GM18873 (cell line): ENCODE data around the gene RNF181.
A peak's percentile ranks its signal among the peaks of the same experiment; 100 is the strongest.
"Not testable (repeated sequence)": the region's sequence is repeated elsewhere in the genome, so short reads cannot be mapped to it uniquely, and the experiment has no call there.

Experiments used
- ATAC-seq: cut with Tn5 transposase; IDR thresholded peaks from one replicate; pipeline ENCODE4 v1.9.1; 2021; ENCODE audit warnings: mild to moderate bottlenecking, moderate library complexity, moderate number of reproducible peaks; ENCODE audit not compliant: unreplicated experiment, low FRiP score

Gene RNF181

DNA sequence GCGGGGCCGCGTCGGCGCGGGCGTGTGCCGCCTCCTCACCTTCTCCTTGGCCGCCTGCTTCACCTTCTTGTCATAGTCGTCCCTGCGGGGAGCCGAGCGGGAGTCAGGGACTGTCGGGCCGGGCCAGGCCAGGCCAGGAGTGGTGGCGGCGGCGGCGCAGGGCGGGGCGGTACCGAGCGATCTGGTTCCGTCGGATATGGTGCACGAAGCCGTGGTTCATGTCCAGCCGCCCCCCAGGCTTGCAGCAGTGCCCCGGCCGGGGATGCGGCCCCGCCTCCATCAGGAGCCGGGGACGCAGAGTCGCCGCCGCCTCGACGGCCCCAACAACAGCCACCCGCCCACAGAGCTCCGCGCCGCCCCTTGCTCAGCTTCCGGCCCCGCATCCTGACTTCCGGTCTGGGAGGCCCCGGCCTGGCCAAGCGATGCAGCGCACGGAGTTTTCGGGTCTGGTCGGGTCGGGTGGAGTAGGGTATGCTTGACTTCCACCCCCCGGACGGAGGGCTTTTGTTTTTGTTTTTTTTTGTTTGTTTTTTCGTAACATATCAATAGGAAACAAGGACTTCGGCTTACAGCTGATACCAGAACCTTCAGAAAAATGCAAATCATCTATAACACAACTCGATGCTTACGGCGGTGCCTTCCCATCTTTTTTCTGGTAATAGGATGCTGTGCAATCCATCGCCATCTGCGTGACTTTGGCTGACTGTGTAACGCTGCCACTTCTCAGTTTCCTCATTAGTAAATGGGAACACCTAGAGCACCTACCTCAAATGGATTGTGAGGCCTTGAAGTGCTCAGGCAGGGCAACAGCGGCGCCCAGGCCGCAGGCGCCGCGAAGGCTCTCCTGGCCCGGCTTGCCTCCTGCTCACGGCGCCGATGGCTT is 16.4 kb downstream of the RNF181 start, which contains the start of gene C2orf68:
Gene C2orf68 (minus strand): TSS at position 362 of the 883 bp plus-strand sequence. CDS start 82 bp downstream, at position 280.
- peak; percentile 68 for ATAC-seq

DNA sequence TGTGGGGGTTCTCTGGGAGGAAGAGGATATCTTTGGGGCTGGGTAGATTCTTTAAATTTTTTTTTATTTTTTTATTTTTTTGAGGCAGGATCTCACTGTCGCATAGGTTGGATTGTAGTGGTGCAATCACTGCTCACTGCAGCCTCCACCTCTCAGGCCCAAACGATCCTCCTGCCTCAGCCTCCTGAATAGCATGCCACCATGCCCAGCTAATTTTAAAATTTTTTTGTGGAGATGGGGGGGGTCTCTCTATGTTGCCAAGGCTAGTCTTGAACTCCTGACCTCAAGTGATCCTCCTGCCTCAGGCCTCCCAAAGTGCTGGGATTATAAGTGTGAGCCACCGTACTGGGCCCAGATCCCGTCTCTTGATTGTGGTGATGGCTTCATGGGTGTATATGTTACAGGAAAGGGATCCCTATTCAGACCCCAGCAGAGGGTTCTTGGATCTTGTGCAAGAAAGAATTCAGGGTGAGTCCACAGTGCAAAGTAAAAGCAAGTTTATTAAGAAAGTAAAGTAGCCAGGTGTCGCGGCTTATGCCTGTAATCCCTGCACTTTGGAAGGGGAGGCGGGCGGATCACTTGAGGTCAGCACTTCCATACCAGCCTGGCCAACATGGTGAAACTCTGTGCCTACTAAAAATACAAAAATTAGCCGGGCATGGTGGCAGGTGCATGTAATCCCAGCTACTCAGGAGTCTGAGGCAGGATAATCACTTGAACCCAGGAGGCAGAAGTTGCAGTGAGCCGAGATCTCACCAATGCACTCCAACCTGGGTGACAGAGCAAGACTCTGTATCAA is 18.4 kb downstream of the RNF181 start:
- ATAC-seq: no peak

DNA sequence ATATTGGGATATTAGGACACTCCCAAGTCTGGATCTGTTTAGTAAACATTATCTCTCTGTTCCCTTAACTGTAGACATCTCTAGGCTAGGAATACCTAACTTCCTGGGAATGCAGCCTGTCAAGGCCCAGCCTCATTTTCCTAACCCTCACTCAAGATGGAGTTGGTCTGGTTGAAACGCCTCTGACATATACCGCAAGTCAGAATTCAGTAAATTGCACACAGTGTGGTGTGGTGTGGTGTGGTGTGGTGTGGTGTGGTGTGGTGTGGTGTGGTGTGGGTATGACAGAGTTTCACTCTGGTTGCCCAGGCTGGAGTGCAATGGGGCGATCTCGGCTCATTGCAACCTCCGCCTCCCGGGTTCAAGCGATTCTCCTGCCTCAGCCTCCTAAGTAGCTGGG is 19.2 kb downstream of the RNF181 start:
- not testable (repeated sequence) for ATAC-seq

DNA sequence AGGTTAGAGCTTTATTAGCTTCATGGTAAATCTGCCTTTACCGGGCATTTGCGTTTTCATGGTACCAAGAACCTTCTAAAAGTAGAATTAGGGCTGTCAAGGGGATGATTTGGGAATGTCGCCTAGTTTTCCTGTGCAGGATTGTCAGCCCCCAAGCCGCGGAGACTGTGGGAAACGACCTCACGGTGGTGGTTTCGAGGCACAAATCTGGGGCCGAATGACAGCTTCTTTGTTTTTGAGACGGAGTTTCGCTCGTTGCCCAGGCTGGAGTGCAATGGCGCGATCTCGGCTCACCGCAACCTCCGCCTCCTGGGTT is 19.8 kb downstream of the RNF181 start:
- no peak for ATAC-seq

DNA sequence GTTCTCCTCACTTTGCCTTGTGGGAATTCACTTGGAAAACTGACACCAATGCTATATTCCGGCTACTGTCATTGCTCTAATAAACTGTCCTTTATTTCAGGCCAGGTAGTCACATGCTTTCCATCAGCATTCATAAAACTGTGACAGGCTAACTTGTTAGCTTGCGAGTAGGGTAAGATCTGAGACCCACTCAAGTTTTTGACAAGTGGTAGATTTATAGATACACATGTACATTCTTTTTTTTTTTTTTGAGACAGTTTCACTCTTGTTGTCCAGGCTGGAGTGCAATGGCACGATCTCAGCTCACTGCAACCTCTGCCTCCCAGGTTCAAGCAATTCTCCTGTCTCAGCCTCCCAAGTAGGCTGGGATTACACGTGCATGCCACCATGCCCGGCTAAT is 22.2 kb downstream of the RNF181 start:
- not testable (repeated sequence) for ATAC-seq

DNA sequence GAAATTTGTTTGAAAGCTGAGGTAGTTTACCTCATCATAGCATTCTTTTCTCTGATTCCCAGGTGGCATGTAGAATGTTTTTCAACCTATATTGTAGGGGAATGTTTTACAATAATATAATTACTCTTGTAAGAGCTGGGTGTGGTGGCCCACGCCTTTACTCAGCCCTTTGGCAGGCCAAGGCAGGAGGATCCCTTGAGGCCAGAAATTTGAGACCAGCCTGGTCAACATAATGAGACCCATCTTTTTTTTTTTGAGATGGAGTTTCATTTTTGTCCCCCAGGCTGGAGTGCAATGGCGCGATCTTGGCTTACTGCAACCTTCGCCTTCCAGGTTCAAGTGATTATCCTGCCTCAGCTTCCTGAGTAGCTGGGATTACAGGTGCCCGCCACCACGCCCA is 24.1 kb downstream of the RNF181 start:
- no peak for ATAC-seq

DNA sequence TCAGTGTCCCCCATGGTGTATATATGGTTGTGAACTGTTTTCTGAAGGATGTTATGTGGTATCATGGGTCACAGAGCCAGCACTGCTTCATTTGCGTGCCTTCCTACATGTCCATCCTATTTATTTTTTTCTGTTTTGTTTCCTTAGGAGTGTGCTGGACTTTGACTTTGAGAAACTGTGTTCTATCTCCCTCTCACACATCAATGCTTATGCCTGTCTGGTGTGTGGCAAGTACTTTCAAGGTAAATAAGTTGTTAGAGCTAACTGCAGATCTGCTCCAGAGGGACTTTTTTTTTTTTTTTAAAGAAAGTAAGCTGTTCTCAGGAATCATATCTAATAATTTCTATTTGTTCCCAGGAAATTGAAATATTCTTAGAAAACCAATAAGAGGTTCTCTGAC is 25.8 kb downstream of the RNF181 start:
- ATAC-seq: no peak

DNA sequence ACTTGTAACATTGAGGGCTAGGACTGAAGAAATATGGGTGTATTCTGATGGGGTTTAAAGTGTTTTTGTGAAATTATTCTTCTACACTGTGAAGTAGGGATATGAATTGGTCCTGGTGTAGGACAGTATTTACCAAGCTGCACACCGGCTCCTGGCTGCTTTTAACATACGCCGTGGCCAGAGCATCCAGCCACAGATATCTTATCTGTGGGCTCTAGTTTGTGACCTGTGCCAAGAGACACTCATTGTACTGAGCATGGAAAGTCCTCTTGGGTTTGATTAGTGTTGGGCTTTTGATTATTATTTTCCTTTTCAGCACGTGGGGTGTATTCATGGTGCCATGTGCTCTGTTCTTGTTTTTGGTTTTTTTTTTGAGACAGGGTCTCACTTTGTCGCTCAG is 28.4 kb downstream of the RNF181 start:
- no peak for ATAC-seq

DNA sequence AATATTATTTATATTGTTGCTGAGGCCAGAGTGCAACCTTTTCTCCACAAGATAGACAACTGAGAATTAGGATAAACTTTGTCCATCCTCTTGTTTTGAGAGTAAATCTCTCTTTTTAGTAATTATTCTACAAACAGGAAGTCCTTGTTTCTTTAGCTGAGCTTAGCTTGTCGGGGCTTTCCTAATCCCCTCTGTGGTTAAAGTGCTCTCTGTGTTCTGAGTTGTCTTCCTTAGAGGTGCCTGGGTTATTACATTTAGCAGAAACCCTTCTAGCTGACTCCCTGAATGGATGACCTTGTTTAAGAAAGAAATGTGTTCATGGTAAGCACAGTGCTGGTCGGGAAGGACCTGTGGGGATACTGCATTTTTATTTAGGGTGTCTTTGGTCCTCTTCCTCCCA is 33.1 kb downstream of the RNF181 start:
- ATAC-seq: no peak

DNA sequence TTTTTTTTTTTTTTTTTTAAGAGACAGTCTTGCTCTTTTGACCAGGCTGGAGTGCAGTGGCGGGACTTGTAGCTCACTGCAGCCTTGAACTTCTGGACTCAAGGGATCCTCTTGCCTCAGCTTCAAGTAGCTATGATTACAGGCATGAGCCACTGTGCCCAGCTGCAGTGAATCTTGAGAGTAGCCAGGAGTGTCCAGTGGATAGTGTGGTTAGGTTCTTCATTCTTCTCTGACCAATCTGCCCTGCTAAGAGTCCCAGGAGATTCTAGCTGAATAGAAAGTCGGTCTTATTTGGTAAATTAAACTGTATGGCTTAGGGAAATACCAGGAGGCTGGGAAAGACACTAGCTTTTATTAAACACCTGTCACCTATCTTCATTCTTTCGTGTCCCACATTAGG is 35.8 kb downstream of the RNF181 start:
- ATAC-seq: no peak

DNA sequence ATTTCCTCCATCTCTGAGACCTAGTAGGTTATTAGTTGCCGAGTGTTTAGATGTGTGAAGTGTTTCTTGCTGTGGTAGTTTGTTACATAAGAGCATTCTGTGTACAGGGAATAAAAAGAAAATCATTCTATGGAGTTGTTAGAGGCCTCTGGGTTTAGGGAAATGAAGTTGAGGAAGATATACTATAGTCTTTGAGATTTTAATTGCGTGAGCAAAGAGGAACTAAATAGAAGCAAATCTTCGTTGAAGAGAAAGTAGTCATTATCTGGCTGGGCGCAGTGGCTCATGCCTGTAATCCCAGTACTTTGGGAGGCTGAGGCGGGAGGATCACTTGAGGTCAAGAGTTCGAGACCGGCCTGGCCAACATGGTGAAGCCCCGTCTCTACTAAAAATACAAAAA is 39.5 kb downstream of the RNF181 start:
- no peak for ATAC-seq

DNA sequence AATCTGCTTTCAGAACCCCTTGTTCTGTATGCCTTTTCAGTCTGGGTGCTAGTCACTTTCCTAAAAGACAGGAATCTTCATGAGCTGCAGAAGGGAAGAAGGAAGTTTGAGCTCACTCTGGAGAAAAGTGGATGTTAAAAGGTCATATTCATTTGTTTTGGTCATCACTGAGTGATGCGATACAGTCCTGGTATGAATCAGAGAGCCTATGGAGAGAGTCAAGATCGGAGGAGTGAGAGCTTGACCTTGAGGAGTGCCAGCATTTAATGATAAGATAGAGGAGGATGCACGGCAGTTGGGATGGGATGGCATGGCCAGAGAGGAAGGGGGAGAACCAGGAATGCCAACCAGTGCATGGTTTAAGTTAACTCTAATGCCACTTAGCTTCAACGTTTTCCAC is 40.1 kb downstream of the RNF181 start:
- ATAC-seq: no peak

DNA sequence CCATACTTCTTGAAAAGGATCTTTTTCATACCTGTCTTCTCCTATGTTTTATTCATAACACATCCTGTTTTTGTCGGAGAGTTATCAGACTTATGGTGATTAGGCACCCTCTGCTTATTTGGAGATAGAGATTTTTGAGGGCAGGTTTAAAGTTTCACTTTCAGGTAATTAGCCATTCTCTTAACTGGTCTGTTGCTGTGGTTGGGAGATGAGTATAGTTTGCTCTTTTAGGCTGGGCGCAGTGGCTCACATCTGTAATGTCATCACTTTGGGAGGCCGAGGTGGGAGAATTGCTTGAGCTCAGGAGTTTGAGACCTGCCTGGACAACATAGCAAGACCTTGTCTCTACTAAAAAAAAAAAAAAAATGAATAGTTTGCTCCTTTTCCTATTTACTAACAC is 47.2 kb downstream of the RNF181 start:
- no peak for ATAC-seq

DNA sequence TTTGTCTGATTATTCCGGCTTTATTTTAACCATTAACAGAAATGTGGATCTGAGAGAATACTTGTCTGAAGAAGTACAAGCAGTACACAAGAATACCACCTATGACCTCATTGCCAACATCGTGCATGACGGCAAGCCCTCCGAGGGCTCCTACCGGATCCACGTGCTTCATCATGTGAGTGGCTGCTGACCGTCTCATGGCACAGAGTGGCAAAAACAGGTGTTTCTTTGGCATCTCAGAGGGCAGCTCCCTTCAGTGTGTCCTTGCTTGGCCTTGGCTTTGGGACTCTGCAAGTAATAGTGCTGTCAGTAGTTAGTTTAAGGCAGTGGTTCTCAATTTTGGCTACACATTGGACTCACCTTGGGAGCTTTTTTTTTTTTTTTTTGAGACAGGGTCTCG is 49.4 kb downstream of the RNF181 start:
- no peak for ATAC-seq

DNA sequence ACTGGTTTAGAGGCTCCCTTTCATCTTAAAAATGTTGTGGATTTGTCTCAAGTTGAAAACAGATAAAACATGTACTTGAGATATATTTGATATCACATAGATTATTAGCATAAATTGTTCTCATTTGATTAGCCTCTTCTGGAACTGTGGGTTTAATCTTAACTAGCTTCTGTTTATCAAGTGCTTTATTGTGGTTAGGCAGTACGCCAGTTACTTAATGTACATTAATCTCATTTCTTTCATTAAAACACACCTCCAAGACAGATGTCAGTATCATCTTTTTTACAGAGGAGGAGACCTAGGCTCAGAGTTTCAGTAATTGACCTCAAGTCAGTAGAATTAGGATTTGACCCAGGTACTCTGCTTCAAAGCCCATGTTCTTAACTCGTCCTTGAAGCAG is 50.6 kb downstream of the RNF181 start:
- no peak for ATAC-seq
